ENCODE data around the gene SDK1.
"Not testable (repeated sequence)": the region's sequence is repeated elsewhere in the genome, so short reads cannot be mapped to it uniquely, and the experiment has no call there.

Gene SDK1

GRCh38 chr7:3551536-3551935 is 250.5 kb downstream of the SDK1 start:
- DNase-seq, result no peak

- DNase-seq, result no peak
These were observed 251.4 kb downstream of the SDK1 start for GRCh38 chr7:3552499-3552898.

- DNase-seq, result no peak
These were observed 257.3 kb downstream of the SDK1 start for GRCh38 chr7:3558400-3558799.

- DNase-seq, result no peak
These were observed 258.2 kb downstream of the SDK1 start for GRCh38 chr7:3559278-3559677.

- DNase-seq, result no peak
These were observed 259.4 kb downstream of the SDK1 start for GRCh38 chr7:3560495-3560894.

- no peak for DNase-seq
These were observed 260.9 kb downstream of the SDK1 start for GRCh38 chr7:3561932-3562331.

DNA sequence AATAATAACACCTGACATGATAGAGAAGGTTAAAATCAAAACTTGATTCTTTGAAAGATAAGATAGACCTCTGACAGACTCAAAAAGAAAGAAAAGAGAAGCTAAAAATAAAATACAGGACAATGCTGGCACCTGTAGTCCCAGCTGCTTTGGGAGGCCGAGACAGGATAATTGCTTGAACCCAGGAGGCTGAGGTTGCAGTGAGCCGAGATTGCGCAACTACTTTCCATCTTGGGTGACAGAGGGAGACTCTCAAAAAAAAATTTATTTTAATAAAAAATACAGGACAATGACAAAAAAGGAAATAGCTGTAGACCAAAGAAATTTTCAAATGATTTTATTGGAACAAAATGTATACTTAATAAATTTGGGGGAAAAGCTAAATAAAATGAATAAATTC is 263.2 kb downstream of the SDK1 start:
- no peak for DNase-seq

DNA sequence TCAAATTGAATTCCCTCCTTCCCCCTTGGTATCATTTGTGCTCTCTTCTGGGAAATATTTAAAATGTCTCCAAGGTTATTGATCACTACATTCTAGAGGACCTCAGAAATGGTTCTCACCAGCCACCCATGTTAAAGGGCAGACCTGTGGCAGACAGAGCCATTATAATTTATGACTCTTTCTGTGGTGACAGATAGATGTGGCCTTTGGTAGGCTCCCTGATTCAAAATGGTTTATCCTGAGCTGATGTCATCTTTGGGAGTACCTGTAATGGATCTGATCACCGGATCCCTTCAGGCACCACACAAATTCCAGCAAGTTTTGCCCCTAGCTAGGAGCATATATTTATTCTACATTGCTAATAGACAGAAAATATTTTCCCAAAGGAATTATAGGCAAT is 267.5 kb downstream of the SDK1 start:
- DNase-seq, result no peak

GRCh38 chr7:3569643-3570042 is 268.6 kb downstream of the SDK1 start:
- no peak for DNase-seq

DNA sequence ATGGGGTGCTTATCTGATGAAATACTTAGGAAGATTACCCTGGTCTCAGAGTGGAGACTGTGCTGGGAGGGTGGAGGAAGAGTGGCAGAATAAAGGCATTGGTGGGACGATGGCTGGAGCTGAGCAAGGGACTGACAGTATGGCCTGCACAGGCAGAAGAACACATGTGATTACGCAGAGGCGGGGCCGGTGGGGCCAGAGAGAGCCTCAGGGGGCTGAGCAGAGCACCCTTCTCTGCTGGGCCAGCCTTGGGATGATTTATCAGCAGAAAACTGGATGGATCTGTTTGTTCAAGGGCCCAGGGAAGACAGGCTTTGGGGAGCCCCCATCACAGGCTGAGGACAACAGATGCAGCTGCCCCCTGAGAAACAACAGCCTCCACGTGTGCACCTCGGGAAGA is 272.1 kb downstream of the SDK1 start:
- DNase-seq, result no peak

DNA sequence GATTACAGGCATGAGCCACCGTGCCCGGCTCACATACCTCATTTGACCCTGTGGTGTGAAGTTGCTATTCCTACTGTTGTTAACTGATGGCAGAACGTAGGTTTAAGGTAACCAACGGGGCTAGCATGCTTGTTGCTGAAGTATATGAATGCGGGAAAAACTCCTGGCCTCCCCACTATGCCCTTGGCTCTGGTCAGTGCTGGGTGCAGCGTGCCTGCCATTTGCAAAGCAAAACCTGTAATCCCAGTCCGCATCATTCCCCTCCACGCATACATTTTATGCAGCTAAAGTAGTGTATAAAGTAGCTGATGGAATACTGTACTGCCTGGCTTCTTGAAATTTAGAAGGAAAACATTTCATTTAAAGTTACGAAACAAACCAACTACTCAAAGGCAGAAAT is 273.3 kb downstream of the SDK1 start:
- DNase-seq, result no peak

- DNase-seq, result no peak
These were observed 274.9 kb downstream of the SDK1 start for GRCh38 chr7:3575753-3576531.

- DNase-seq, result no peak
These were observed 277.3 kb downstream of the SDK1 start for GRCh38 chr7:3578399-3578798.

DNA sequence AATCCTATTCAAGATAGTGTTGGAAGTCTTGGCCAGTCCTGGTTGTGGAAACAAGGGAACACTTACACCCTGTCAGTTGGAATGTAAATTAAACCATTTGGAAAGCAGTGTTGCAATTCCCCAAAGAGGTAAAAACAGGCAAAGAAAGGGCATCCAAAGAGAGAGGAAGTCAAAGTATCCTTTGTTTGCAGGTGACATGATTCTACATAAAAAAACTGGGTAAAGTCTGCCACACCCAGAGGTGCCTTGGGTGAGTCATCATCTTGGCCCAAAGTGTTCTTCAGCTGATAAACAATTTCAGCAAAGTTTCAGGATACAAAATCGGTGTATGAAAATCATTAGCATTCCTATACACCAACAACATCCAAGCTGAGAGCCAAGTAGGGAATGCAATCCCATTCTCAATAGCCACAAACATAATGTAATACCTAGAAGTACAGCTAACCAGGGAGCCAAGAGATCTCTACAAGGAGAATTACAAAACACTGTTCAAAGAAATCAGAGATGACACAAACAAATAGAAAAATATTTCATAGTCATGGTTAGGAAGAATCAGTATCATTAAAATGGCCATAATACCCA is 278.7 kb downstream of the SDK1 start:
- DNase-seq, result no peak

DNA sequence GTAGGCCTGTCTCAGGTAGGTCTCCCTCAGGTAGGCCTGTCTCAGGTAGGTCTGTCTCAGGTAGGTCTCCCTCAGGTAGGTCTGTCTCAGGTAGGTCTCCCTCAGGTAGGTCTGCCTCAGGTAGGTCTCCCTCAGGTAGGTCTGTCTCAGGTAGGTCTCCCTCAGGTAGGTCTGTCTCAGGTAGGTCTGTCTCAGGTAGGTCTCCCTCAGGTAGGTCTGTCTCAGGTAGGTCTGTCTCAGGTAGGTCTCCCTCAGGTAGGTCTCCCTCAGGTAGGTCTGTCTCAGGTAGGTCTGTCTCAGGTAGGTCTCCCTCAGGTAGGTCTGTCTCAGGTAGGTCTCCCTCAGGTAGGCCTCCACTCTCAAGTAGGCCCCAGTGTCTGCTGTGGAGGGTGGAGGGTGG is 281.1 kb downstream of the SDK1 start:
- DNase-seq, result not testable (repeated sequence)

DNA sequence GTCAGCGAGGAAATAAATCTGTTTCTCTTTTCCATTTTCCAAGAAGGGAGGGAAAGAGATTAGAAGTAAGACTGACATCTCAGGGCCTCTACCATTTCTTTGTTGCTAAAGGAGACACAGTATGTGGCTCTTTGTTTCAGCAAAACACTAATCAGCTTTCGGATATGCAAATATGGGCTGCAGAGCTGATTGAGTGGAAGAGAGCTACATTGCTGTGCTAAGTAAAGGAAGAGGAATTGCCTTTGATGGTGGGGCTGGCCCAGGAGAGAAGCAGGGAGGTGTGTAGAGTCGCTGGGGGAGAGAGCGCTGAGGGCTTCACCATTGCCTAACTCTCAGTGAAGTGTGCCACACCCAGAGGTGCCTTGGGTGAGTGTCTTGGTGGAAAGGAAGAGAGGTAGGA is 284.8 kb downstream of the SDK1 start:
- DNase-seq, result no peak

DNA sequence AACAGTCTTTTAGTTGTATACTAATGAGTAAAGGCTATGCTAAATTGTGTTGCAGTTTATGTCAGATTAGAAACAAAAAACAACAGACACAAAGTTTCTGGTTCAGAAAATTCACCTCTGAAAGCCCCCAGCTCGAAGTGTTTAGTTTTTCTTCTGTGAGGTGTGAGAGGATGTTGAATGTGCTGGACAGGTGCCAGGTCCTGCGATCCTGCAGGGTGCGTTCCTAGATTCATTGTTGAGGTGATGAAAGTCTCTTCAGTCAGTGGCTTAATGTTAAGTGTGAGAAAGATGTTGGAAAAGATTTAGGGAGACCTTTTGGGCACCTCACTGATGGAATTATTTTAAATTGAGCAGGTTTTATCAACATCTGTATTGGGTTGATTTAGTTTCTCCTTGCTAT is 287.3 kb downstream of the SDK1 start:
- no peak for DNase-seq

DNA sequence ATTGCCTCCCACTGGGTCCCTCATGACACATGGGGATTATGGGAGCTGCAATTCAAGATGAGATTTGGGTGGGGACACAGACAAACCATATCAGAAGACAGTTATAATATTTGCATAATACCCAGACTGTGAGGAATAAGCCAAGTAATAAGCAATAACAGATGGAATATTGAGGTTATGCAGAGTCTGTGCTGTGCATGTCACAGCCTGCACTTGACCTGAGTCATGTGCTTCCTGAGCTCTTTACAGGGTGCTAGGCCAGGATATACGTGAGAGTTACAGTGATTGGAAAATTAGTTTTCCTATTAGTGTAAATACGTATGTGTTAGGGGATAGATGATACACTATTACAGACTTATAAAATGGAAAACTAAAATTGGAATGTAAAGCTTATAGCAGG is 288.7 kb downstream of the SDK1 start:
- no peak for DNase-seq

DNA sequence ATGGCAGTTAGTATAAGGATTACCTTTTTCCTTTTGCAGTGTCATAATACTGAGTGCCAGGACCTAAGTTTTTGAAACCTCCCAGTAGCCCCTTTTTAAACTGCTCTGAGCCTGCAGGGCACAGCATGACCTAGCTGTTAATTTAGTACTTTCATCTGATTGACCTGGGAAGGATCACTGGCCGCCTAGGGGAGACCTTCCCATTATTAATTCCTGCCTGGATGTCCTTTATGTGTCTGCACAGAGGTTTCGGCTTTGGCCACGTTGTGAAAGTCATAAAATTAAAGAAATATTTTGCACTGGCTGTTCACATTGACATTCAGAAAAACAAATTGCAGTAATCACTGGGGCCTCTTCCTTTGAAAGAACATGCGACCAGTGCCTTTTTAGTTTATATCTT is 290.2 kb downstream of the SDK1 start:
- DNase-seq, result no peak

DNA sequence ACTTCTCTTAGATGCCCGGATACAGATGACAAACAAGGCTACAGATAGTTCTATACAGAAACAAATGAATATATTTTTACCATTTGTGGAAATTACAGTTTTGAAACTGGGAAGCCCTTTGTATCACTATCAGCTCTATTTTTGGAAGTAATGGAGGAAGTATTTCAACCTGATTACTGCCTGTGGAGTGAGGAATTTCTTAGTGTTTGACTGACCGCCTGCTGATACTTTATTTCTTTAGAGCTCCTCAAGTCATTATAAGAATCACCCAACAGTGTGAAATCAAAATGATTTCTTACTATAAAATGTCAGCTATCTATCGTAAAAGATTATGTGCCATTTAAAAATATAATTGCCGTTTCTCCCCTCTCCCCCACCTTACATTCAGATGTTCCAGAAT is 290.9 kb downstream of the SDK1 start:
- DNase-seq, result no peak

DNA sequence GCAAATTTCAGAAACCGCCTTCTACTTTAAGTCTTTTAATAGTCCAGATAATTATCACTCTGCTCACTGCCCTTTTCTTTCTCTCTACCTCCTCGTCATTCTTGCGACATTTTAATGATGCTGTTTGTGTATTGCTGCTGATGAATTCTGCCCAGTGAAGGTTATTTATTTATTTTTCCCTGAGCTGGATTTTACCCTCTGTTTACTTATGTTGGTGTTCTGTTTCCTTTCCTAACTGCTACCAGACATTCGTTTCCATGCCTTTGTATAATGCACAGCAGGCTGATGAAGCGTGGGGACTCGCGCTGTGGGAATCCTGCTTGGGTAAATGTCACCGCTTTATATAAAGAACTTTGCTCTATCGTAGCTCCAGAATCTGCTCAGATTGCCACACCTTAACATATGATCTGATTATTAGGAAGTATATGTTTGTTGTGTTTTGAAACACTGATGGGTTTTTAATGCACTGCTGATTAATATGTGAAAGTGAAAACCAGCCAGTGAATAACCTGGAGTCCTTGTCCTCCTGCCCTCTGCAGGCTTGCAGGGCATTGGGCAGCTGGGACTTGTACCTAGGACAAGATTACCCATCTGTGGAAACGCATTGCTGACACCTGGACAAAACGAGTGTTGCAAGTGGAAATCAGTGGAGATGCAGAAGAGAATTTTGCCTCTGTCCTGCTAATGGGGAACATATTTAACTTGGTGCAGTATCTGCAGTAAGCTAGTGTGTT is 291.5 kb downstream of the SDK1 start:
- peak; percentile 78 for DNase-seq

- no peak for DNase-seq
These were observed 293.8 kb downstream of the SDK1 start for GRCh38 chr7:3594901-3595300.

DNA sequence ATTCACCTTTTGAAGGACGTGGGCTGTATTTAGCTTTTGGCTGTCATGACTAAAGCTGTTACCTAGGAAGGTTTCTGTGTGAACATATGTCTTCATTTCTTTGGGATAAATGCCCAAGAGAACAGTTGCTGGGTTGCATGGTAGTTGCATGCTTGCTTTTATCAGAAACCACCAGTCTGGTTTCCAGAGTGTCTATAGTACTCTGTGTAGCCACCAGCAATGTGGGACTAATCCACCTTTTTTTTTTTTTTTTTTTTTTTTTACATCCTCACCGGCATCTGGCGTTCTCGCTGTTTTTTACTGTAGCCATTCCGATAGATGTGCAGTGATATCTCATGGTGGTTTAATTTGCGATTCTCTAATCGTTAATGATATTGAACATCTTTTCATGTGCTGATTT is 297.8 kb downstream of the SDK1 start:
- no peak for DNase-seq

DNA sequence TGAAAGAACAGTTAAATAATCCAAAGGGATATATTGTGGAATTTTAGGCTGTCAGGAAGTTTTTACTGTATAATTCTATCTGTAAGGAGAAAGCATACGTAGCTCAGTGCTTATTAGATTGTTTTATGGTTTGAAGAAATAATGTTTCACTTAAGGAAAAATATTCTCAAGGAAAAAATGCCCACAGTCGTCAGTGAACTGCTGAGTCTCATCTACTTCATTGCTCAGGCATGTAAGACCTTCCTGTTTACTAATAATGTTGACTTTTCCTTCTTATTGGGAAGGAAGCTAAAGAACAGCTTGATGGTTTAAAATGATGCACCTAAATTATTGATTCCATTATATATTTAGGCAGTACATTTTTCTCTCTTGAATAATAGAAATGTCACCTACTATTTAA is 304.2 kb downstream of the SDK1 start:
- DNase-seq, result no peak

Measured in NCI-H2081 treated with DMSO at 0.1 percent for 48 hours (cell line).